Brain microvascular endothelial cell (primary cell): ENCODE data around the gene ANKRD13A.

Experiments
- DNase-seq: peaks from one replicate; pipeline ENCODE4 v3.0.0-alpha.2; 2020
- H3K27ac ChIP-seq: fragments of 250-450 bp; sonication (Bioruptor Pico); 2 replicates; pipeline ENCODE4 v1.5.1; 2020; ENCODE audit warnings: mild to moderate bottlenecking, moderate library complexity
- H3K27me3 ChIP-seq: fragments of 250-450 bp; sonication (Bioruptor Pico); replicated peaks from 2 replicates; pipeline ENCODE4 v1.5.1; 2020; ENCODE audit warnings: mild to moderate bottlenecking
- H3K36me3 ChIP-seq: fragments of 250-450 bp; sonication (Bioruptor Pico); replicated peaks from 2 replicates; pipeline ENCODE4 v1.5.1; 2020; ENCODE audit warnings: mild to moderate bottlenecking
- H3K4me3 ChIP-seq: 2 replicates; pipeline ENCODE4 v1.5.1; 2011; ENCODE audit warnings: low read depth, mild to moderate bottlenecking, control low read depth, low read length, moderate library complexity
- CTCF ChIP-seq: IDR thresholded peaks from 2 replicates; pipeline ENCODE4 v1.5.1; 2011; ENCODE audit warnings: low read depth, mild to moderate bottlenecking, moderate library complexity, low read length, control low read depth, inconsistent platforms; ENCODE audit errors: missing control alignments
- in situ Hi-C: cut with HindIII; loops from 2 replicates; pipeline ENCODE4 v1.10.0; 2017; ENCODE audit warnings: low sequenced_read_pairs, low pct_ligation_motif_present

ANKRD13A gene

GRCh38 chr12:109953656-109954055, 45.6 kb upstream of the ANKRD13A start:
- no peaks in the 10 kb centered on the region for H3K27me3 ChIP-seq
- H3K27ac ChIP-seq = no peak overlapping the region
- in situ Hi-C loops = no loop called here
- no peak for TF ChIP-seq CTCF
- no peak overlapping the region for H3K4me3 ChIP-seq
- H3K36me3 ChIP-seq = peaks cover 29% of the 10 kb centered on the region
- no peak for DNase-seq

- no peaks in the 10 kb centered on the region for H3K27me3 ChIP-seq
- peaks cover 20% of the 10 kb centered on the region for H3K36me3 ChIP-seq
- DNase-seq = no peak
- in situ Hi-C loops = no loop called here
- no peak for TF ChIP-seq CTCF
- H3K4me3 ChIP-seq = no peak overlapping the region
- H3K27ac ChIP-seq = no peak overlapping the region
Measured at GRCh38 chr12:109958374-109958773, 40.9 kb upstream of the ANKRD13A start.

- H3K27me3 ChIP-seq = no peaks in the 10 kb centered on the region
- DNase-seq = no peak
- in situ Hi-C loops = no loop called here
- H3K4me3 ChIP-seq = no peak overlapping the region
- H3K27ac ChIP-seq = no peak overlapping the region
- H3K36me3 ChIP-seq = peaks cover 22% of the 10 kb centered on the region
- no peak for TF ChIP-seq CTCF
Measured at GRCh38 chr12:109959411-109960093, 39.7 kb upstream of the ANKRD13A start.

- no peak overlapping the region for H3K27ac ChIP-seq
- TF ChIP-seq CTCF = no peak
- in situ Hi-C loops = no loop called here
- peaks cover 33% of the 10 kb centered on the region for H3K36me3 ChIP-seq
- no peaks in the 10 kb centered on the region for H3K27me3 ChIP-seq
- H3K4me3 ChIP-seq = no peak overlapping the region
- DNase-seq = no peak
Measured at GRCh38 chr12:109961201-109961600, 38.0 kb upstream of the ANKRD13A start.

GRCh38 chr12:109961612-109962011, 37.6 kb upstream of the ANKRD13A start:
- no peak for TF ChIP-seq CTCF
- Histone ChIP-seq H3K4me3 (no peak overlapping the region), H3K36me3 (peaks cover 31% of the 10 kb centered on the region), H3K27me3 (no peaks in the 10 kb centered on the region), H3K27ac (no peak overlapping the region)
- no peak for DNase-seq
- in situ Hi-C loops = no loop called here

- H3K36me3 ChIP-seq = peaks cover 28% of the 10 kb centered on the region
- no peaks in the 10 kb centered on the region for H3K27me3 ChIP-seq
- H3K4me3 ChIP-seq = no peak overlapping the region
- no peak overlapping the region for H3K27ac ChIP-seq
- no peak for TF ChIP-seq CTCF
- in situ Hi-C loops = no loop called here
- DNase-seq = no peak
Measured at GRCh38 chr12:109962398-109962797, 36.8 kb upstream of the ANKRD13A start.
